ENCODE measurements around the gene TBKBP1. TPM values are rescaled to one million over a fixed set of nuclear protein-coding genes. Genes with fewer than 3 reads are reported as not detected.
A peak's percentile ranks its signal among the peaks of the same experiment; 100 is the strongest.

Gene TBKBP1
- total and polyA plus RNA-seq, 9 of the 15 experiments (the other 6 are each of a cell fraction or from before 2014, with no cell fraction given), result 0.03 to 15.6 (median 6.8) TPM

- Histone ChIP-seq H3K36me3 (ENCODE audit: control insufficient read depth, insufficient read depth, low read length) (peaks cover 78% of the 10 kb centered on the region), H3K4me3 (no peak overlapping the region), H3K9ac (ENCODE audit: insufficient read depth in 1 of 2, low read depth in 2 of 2, low read length in 2 of 2) (no peak overlapping the region), H4K20me1 (replicated peaks; ENCODE audit: control insufficient read depth, insufficient read depth, low read length) (peaks cover 12% of the 10 kb centered on the region; the same call in 1 of the 2 replicates), H3K4me2 (ENCODE audit: insufficient read depth, low read length) (no peak overlapping the region; the same call in 1 of the 2 replicates), H3K79me2 (ENCODE audit: control insufficient read depth, insufficient read depth, low read length) (peaks cover 86% of the 10 kb centered on the region), H3K9me3 (replicated peaks; ENCODE audit: control insufficient read depth, insufficient read depth, low read depth, low read length) (no peaks in the 10 kb centered on the region), H3K4me1 (replicated peaks in 1 of 2; ENCODE audit: control insufficient read depth in 2 of 2, insufficient read depth in 2 of 2, low read length in 2 of 2) (peaks cover 6 to 20% of the 10 kb centered on the region in 2 experiments), H3K9me1 (ENCODE audit: control insufficient read depth, insufficient read depth, low read length) (no peaks in the 10 kb centered on the region), H3K27me3 (ENCODE audit: control insufficient read depth in 2 of 2, insufficient read depth in 2 of 2, low read length in 2 of 2) (no peaks in the 10 kb centered on the region), H3K27ac (ENCODE audit: extremely low read depth, low read depth, low read length) (no peak overlapping the region), H2AFZ (ENCODE audit: low read depth, low read length) (no peak overlapping the region)
- ChIA-PET POLR2A (interaction anchor here (0.9 to 2.2 kb wide), 5 partner anchors 9 to 26 kb away, joined by 4 to 9 read pairs (median 5); no protein-coding TSS in a partner anchor), CTCF (ENCODE audit: low intra/inter-chr PET ratio) (no interaction called here)
- TF ChIP-seq MAFG (tag; conservative IDR thresholded peaks at IDR 0.05), result 0 out of 2 replicates have a peak, but pooled peaks have one; percentile 17
- TF ChIP-seq C11orf30 (IDR thresholded peaks at IDR 0.05; ENCODE audit: low read depth), result peak; percentile 52; the same call in 1 of the 2 replicates
- no peak for TF ChIP-seq SREBF2 (CRISPR knock-in tag; IDR thresholded peaks at IDR 0.05)
- TF ChIP-seq RBFOX2 (IDR thresholded peaks at IDR 0.05; ENCODE audit: low read depth, low read length), result 0 out of 2 replicates have a peak, but pooled peaks have one; percentile 21
- TF ChIP-seq SMAD4 (CRISPR knock-in tag; conservative IDR thresholded peaks at IDR 0.05), result no peak
- no peak for TF ChIP-seq NR2C1 (IDR thresholded peaks at IDR 0.05)
- TF ChIP-seq NR2C1 (tag; IDR thresholded peaks at IDR 0.05), result no peak
- TF ChIP-seq ZNF592 (IDR thresholded peaks at IDR 0.05), result no peak
- no peak for TF ChIP-seq GABPB1 (CRISPR knock-in tag; IDR thresholded peaks at IDR 0.05)
- peak; percentile 65; the same call in 1 of the 2 replicates for TF ChIP-seq ZNF316 (IDR thresholded peaks at IDR 0.05)
- TF ChIP-seq SMARCB1 (IDR thresholded peaks at IDR 0.05; ENCODE audit: insufficient read length, low read depth), result no peak
- no peak for TF ChIP-seq POLR2AphosphoS5 (IDR thresholded peaks at IDR 0.05; ENCODE audit: control insufficient read depth, insufficient read depth, low read depth, low read length)
- TF ChIP-seq E2F3 (CRISPR knock-in tag; IDR thresholded peaks at IDR 0.05), result no peak
- TF ChIP-seq CAMTA2 (CRISPR knock-in tag; conservative IDR thresholded peaks at IDR 0.05), result no peak
- TF ChIP-seq NFIX (CRISPR knock-in tag; IDR thresholded peaks at IDR 0.05; ENCODE audit: low read depth), result no peak
- TF ChIP-seq NEUROD1 (IDR thresholded peaks at IDR 0.05; ENCODE audit: borderline replicate concordance, low read depth, low read length, partially characterized antibody), result no peak
- TF ChIP-seq TAF15 (IDR thresholded peaks at IDR 0.05; ENCODE audit: low read depth, low read length), result no peak
- no peak for TF ChIP-seq SIX5 (IDR thresholded peaks at IDR 0.05; ENCODE audit: borderline replicate concordance in 1 of 2, insufficient read depth in 1 of 2, low read depth in 1 of 2, low read length in 2 of 2)
- TF ChIP-seq NFE2L1 (tag; IDR thresholded peaks at IDR 0.05; ENCODE audit: borderline replicate concordance, low read depth), result no peak
- no peak for TF ChIP-seq MCM3 (IDR thresholded peaks at IDR 0.05)
- intact Hi-C loops (cut with micrococcal nuclease), result no loop called here
- FAIRE-seq (no peak), ATAC-seq (no peak), DNase-seq (ENCODE audit: extremely low read depth in 1 of 4, low spot score in 3 of 4) (no peak)
- in situ Hi-C loops (cut with MboI), result no loop called here
- no TSS peak for BruUV-seq (replicated peaks)
- 90% methylated on average over 2 of the region's 2 CpGs for WGBS (ENCODE audit: insufficient coverage, low coverage, missing lambda C conversion rate)
Measured at GRCh38 chr17:47653442-47653841, 40.5 kb upstream of the TBKBP1 start.
